ENCODE results near the gene UBE2A. TPM values are rescaled to one million over a fixed set of nuclear protein-coding genes. Genes with fewer than 3 reads are reported as not detected.
A peak's percentile ranks its signal among the peaks of the same experiment; 100 is the strongest.

The UBE2A gene
- total and polyA plus RNA-seq, 10 of the 15 experiments (the other 5 are each of a cell fraction or from before 2014, with no cell fraction given): 20.8 to 121 (median 48.4) TPM

- Histone ChIP-seq H3K36me3 (ENCODE audit: control insufficient read depth in 2 of 2, insufficient read depth in 2 of 2, low read length in 1 of 2) (peaks cover 0 to 3% of the 10 kb centered on the region in 2 experiments; a peak in 2 of 4 replicates), H3K9ac (ENCODE audit: control insufficient read depth, insufficient read depth, low read length) (no peak overlapping the region), H3K4me2 (ENCODE audit: control insufficient read depth, insufficient read depth) (no peak overlapping the region), H3K4me3 (no peak overlapping the region), H4K20me1 (ENCODE audit: control insufficient read depth, insufficient read depth) (no peaks in the 10 kb centered on the region), H3K27ac (ENCODE audit: control insufficient read depth, insufficient read depth) (no peak overlapping the region), H3K9me3 (replicated peaks; ENCODE audit: control insufficient read depth, insufficient read depth, low read length) (no peaks in the 10 kb centered on the region), H3K4me1 (ENCODE audit: control insufficient read depth, insufficient read depth, low read length) (peaks cover 31% of the 10 kb centered on the region), H3K79me2 (ENCODE audit: control insufficient read depth, insufficient read depth, low read length) (no peaks in the 10 kb centered on the region; the same call in 1 of the 2 replicates), H3K27me3 (replicated peaks in 1 of 2; ENCODE audit: control insufficient read depth in 2 of 2, insufficient read depth in 2 of 2, low read length in 1 of 2) (no peaks in the 10 kb centered on the region), H2AFZ (ENCODE audit: control insufficient read depth, low read depth, low read length) (no peak overlapping the region)
- ATAC-seq (no peak), FAIRE-seq (no peak), DNase-seq (ENCODE audit: low read depth, low spot score) (no peak)
- TF ChIP-seq YY1 (IDR thresholded peaks at IDR 0.05; ENCODE audit: low read depth, low read length) (no peak), IKZF1 (conservative IDR thresholded peaks at IDR 0.05) (0 out of 2 replicates have a peak, but pooled peaks have one; percentile 22), MTA2 (IDR thresholded peaks at IDR 0.05; ENCODE audit: low read depth) (peak; percentile 64), IKZF2 (IDR thresholded peaks at IDR 0.05) (peak in 1 of 2 experiments; percentile 30; a peak in 1 of 4 replicates), BHLHE40 (IDR thresholded peaks at IDR 0.05; ENCODE audit: borderline replicate concordance in 1 of 2, low read depth in 2 of 2, low read length in 1 of 2) (peak; percentile 58 to 62; a peak in 2 of 4 replicates)
- TSS peak; percentile 78 for BruUV-seq (replicated peaks)
- SMC1A ChIA-PET (ENCODE audit: uncharacterized antibody, unreplicated experiment): interaction anchor here (1.1 to 10.6 kb wide), 10 partner anchors 11 to 106 kb away, joined by 3 to 166 read pairs (median 6); partner anchors contain the start of gene SEPTIN6
- 70% methylated on average over 9 of the region's 9 CpGs for WGBS (ENCODE audit: insufficient coverage, insufficient replicate concordance, low lambda C conversion rate, missing lambda C conversion rate)
- intact Hi-C loops (cut with micrococcal nuclease; ENCODE audit: unreplicated experiment) (no loop called here), in situ Hi-C loops (cut with MboI) (loop anchor here (5.0 kb wide), 1 partner anchor 105 kb away; no protein-coding TSS in a partner anchor)
- CTCF ChIA-PET: interaction anchor here (0.6 to 7.5 kb wide), 11 partner anchors 13 to 199 kb away, joined by 3 to 163 read pairs (median 5); no protein-coding TSS in a partner anchor
- POLR2A ChIA-PET: interaction anchor here (0.6 to 2.0 kb wide), 4 partner anchors 11 to 224 kb away, joined by 3 to 6 read pairs (median 4); no protein-coding TSS in a partner anchor
- RAD21 ChIA-PET (ENCODE audit: unreplicated experiment): interaction anchor here (0.6 to 7.6 kb wide), 11 partner anchors 11 to 135 kb away, joined by 3 to 99 read pairs (median 5); partner anchors contain the start of gene SOWAHD
Observed at GRCh38 chrX:119622356-119623232, 48.2 kb downstream of the UBE2A start.

Measured in GM12878 (cell line).